ENCODE results near the gene SLC35E4. TPM values are rescaled to one million over a fixed set of nuclear protein-coding genes. Genes with fewer than 3 reads are reported as not detected.

The SLC35E4 gene
- total RNA-seq, 2 experiments from 2014 or later, result 3.0 TPM

GRCh38 chr22:30596199-30596598 lies 39.4 kb upstream of the SLC35E4 start:
- no peak overlapping the region for H3K4me2 ChIP-seq (ENCODE audit: low read length)
- no peaks in the 10 kb centered on the region for H3K9me2 ChIP-seq (ENCODE audit: insufficient read depth, low read length)
- no peaks in the 10 kb centered on the region for H3K36me3 ChIP-seq (ENCODE audit: insufficient read depth, low read length)
- H3K79me2 ChIP-seq (ENCODE audit: insufficient read depth, low read depth, low read length), result peaks cover 5% of the 10 kb centered on the region
- no peak overlapping the region for H2AFZ ChIP-seq (ENCODE audit: low read length)
- intact Hi-C loops (cut with micrococcal nuclease; ENCODE audit: unreplicated experiment), result no loop called here
- H3K4me3 ChIP-seq (ENCODE audit: low read depth, low read length, poor library complexity, severe bottlenecking), result no peak overlapping the region
- CTCF ChIA-PET (ENCODE audit: unreplicated experiment), result no interaction called here
- no TSS peak for BruUV-seq (replicated peaks)
- H3K9me3 ChIP-seq (ENCODE audit: low read length), result no peaks in the 10 kb centered on the region
- H3K4me1 ChIP-seq (ENCODE audit: insufficient read depth, low read length, poor library complexity, severe bottlenecking), result no peaks in the 10 kb centered on the region
- no peak for DNase-seq (ENCODE audit: low spot score)
- POLR2A ChIA-PET, result no interaction called here
- peaks cover 2% of the 10 kb centered on the region; the same call in 1 of the 2 replicates for H4K20me1 ChIP-seq (ENCODE audit: insufficient read depth, low read length)
- TF ChIP-seq EZH2phosphoT487 (IDR thresholded peaks at IDR 0.05; ENCODE audit: borderline replicate concordance, low read depth, low read length), result no peak
- TF ChIP-seq CTCF (conservative IDR thresholded peaks at IDR 0.05; ENCODE audit: low read length), result no peak
- H3K27ac ChIP-seq (ENCODE audit: low read depth, low read length, poor library complexity, severe bottlenecking), result no peak overlapping the region

GRCh38 chr22:30596886-30597285 lies 38.7 kb upstream of the SLC35E4 start:
- Histone ChIP-seq H3K27ac (ENCODE audit: low read depth, low read length, poor library complexity, severe bottlenecking) (no peak overlapping the region), H3K9me2 (ENCODE audit: insufficient read depth, low read length) (no peaks in the 10 kb centered on the region), H4K20me1 (ENCODE audit: insufficient read depth, low read length) (no peaks in the 10 kb centered on the region), H3K9me3 (ENCODE audit: low read length) (no peaks in the 10 kb centered on the region), H3K4me1 (ENCODE audit: insufficient read depth, low read length, poor library complexity, severe bottlenecking) (no peaks in the 10 kb centered on the region), H3K4me2 (ENCODE audit: low read length) (no peak overlapping the region), H2AFZ (ENCODE audit: low read length) (no peak overlapping the region), H3K4me3 (ENCODE audit: low read depth, low read length, poor library complexity, severe bottlenecking) (no peak overlapping the region), H3K79me2 (ENCODE audit: insufficient read depth, low read depth, low read length) (no peaks in the 10 kb centered on the region), H3K36me3 (ENCODE audit: insufficient read depth, low read length) (no peaks in the 10 kb centered on the region)
- ChIA-PET POLR2A (no interaction called here), CTCF (ENCODE audit: unreplicated experiment) (no interaction called here)
- intact Hi-C loops (cut with micrococcal nuclease; ENCODE audit: unreplicated experiment), result no loop called here
- BruUV-seq (replicated peaks), result no TSS peak
- no peak for DNase-seq (ENCODE audit: low spot score)
- TF ChIP-seq CTCF (conservative IDR thresholded peaks at IDR 0.05; ENCODE audit: low read length), result no peak
- TF ChIP-seq EZH2phosphoT487 (IDR thresholded peaks at IDR 0.05; ENCODE audit: borderline replicate concordance, low read depth, low read length), result no peak

- no peaks in the 10 kb centered on the region for H3K4me1 ChIP-seq (ENCODE audit: insufficient read depth, low read length, poor library complexity, severe bottlenecking)
- H3K4me2 ChIP-seq (ENCODE audit: low read length), result no peak overlapping the region
- H3K9me3 ChIP-seq (ENCODE audit: low read length), result no peaks in the 10 kb centered on the region
- TF ChIP-seq EZH2phosphoT487 (IDR thresholded peaks at IDR 0.05; ENCODE audit: borderline replicate concordance, low read depth, low read length), result no peak
- no peak for TF ChIP-seq CTCF (conservative IDR thresholded peaks at IDR 0.05; ENCODE audit: low read length)
- intact Hi-C loops (cut with micrococcal nuclease; ENCODE audit: unreplicated experiment), result no loop called here
- no peak overlapping the region for H3K27ac ChIP-seq (ENCODE audit: low read depth, low read length, poor library complexity, severe bottlenecking)
- DNase-seq (ENCODE audit: low spot score), result no peak
- H3K9me2 ChIP-seq (ENCODE audit: insufficient read depth, low read length), result no peaks in the 10 kb centered on the region
- no peaks in the 10 kb centered on the region for H3K79me2 ChIP-seq (ENCODE audit: insufficient read depth, low read depth, low read length)
- ChIA-PET CTCF (ENCODE audit: unreplicated experiment) (no interaction called here), POLR2A (no interaction called here)
- H4K20me1 ChIP-seq (ENCODE audit: insufficient read depth, low read length), result no peaks in the 10 kb centered on the region
- no peak overlapping the region for H2AFZ ChIP-seq (ENCODE audit: low read length)
- BruUV-seq (replicated peaks), result no TSS peak
- no peaks in the 10 kb centered on the region for H3K36me3 ChIP-seq (ENCODE audit: insufficient read depth, low read length)
- H3K4me3 ChIP-seq (ENCODE audit: low read depth, low read length, poor library complexity, severe bottlenecking), result no peak overlapping the region
Measured at GRCh38 chr22:30598986-30599385, 36.6 kb upstream of the SLC35E4 start.
